Motor neuron (in vitro differentiated cells): ENCODE data around the gene POTEB. TPM values are rescaled to one million over a fixed set of nuclear protein-coding genes. Genes with fewer than 3 reads are reported as not detected.
"Not testable (repeated sequence)": the region's sequence is repeated elsewhere in the genome, so short reads cannot be mapped to it uniquely, and the experiment has no call there.

ENCODE experiments used
- ATAC-seq, 8 experiments: fragments of 200-7000 bp; cut with Tn5 transposase; replicated peaks in 6 of 8; 2 replicates each; pipeline ENCODE4 v1.8.0; 2021; ENCODE audit warnings: mild to moderate bottlenecking in 8 of 8, moderate library complexity in 8 of 8
- H3K27ac ChIP-seq, 2 donors: fragments of 250-450 bp; sonication (Bioruptor Pico); 2 replicates each; pipeline ENCODE4 v1.9.0; 2021; ENCODE audit warnings: antibody characterized with exemption in 2 of 2, mild to moderate bottlenecking in 2 of 2, moderate library complexity in 1 of 2
- H3K4me1 ChIP-seq, 2 donors: fragments of 250-450 bp; sonication (Bioruptor Pico); replicated peaks in 1 of 2; 2 replicates each; pipeline ENCODE4 v1.6.1; 2021; ENCODE audit warnings: antibody characterized with exemption in 2 of 2, mild to moderate bottlenecking in 2 of 2, moderate library complexity in 1 of 2
- H3K4me3 ChIP-seq, 5 donors: fragments of 250-450 bp; sonication (Bioruptor Pico); 2 replicates each; pipeline ENCODE4 v1.9.0; 2021; ENCODE audit warnings: antibody characterized with exemption in 5 of 5, mild to moderate bottlenecking in 5 of 5, moderate library complexity in 4 of 5
- WGBS, 10 experiments: fragments of 450-650 bp; shearing (Covaris generic); methylation state at CpG; one replicate each; pipeline ENCODE4 v1.0.0; 2022; 5-methylcytosine and 5-hydroxymethylcytosine counted together
- in situ Hi-C, 9 experiments: fragments of 400-800 bp; cut with MboI; loops; one replicate each; pipeline ENCODE4 v1.15.0; 2021; ENCODE audit warnings: low sequenced_read_pairs in 9 of 9, low pct_unique_long_range_greater_than_20kb in 2 of 9; ENCODE audit not compliant: unreplicated experiment in 9 of 9
- total RNA-seq, 8 experiments: library from RNA; unstranded; fragments of 300-600 nt; gene quantifications; 2 replicates each; pipeline versions ENCODE4 v1.2.3 to v1.2.4, GENCODE V29; 2022

POTEB gene
- total RNA-seq = not detected

DNA sequence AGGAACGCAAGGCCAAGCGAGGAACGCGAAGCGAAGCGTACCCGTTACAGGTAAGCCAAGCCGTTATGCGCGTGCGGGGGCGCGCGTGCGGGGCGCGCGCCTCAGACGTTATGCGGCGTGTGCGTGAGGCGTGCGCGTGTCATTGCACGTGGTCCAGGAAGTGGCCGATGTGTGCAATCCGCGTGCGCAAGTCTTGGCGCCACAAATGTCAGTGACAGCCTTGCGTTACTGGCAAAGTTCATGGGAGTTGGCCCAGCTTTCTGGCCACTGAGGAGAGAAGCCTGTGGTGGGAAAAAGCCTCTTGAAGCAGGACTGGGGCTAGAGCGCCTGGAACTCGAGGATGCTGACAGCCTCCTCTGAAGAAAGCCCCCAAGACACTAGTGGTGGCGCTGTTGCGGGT, at the start of gene POTEB:
Gene POTEB (minus strand): TSS at position 101 of the 400 bp plus-strand sequence. CDS start 489 bp downstream, outside the sequence.
- in situ Hi-C loops = not testable (repeated sequence)
- no CpG with 5 or more reads among the region's 36 CpGs for WGBS, 10 experiments

DNA sequence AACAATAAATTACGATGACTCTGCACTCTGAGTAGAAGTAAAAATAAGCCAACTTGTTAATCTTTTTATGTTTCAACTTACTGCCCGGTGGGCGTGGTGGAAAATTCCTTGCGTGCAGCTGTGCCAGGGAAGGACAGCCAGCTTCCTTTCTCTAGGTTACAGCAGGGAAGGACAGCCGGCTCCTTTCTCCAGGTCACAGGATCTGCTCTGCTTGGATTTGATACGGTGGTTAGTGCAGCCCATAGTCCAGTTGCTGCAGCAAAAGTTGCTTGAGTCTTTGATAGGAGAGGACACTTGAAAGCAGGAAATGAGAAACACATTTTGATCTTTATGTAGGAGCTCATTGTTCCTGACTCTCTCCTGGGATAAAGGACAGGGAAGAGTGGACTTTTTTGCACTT, 13.4 kb upstream of the POTEB start:
- not testable (repeated sequence) for ATAC-seq
- no CpG with 5 or more reads among the region's 6 CpGs for WGBS, 10 experiments

More for the DNA sequence above, at the start of gene POTEB:
- H3K4me1 ChIP-seq, ATAC-seq, H3K4me3 ChIP-seq, H3K27ac ChIP-seq: not testable (repeated sequence)

DNA sequence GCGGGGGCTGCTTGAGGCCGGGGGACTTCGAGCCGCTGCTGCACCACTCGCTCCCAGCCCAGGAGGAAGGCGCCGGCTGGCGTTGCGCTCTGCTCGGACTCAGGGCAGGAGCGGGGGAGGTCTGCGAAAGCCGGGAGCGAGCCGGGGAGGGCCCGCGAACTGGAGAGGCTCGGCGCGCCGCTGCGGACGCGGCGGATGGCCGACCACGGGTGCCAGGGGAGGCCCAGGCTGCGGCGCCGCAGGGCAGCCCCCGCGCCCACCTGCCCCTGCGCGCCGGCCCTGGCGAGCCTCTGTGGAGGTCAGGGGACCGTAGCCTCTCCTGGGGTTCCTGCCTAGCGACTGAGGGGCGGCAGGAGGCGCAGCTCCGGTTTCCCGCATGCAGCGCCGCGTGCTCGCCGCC, 12.0 kb upstream of the POTEB start:
- ATAC-seq, H3K4me1 ChIP-seq, H3K4me3 ChIP-seq, in situ Hi-C loops, H3K27ac ChIP-seq: not testable (repeated sequence)
- WGBS, 10 experiments = no CpG with 5 or more reads among the region's 47 CpGs

More for the DNA sequence above, 13.4 kb upstream of the POTEB start:
- H3K4me3 ChIP-seq, H3K4me1 ChIP-seq, H3K27ac ChIP-seq, in situ Hi-C loops: not testable (repeated sequence)

DNA sequence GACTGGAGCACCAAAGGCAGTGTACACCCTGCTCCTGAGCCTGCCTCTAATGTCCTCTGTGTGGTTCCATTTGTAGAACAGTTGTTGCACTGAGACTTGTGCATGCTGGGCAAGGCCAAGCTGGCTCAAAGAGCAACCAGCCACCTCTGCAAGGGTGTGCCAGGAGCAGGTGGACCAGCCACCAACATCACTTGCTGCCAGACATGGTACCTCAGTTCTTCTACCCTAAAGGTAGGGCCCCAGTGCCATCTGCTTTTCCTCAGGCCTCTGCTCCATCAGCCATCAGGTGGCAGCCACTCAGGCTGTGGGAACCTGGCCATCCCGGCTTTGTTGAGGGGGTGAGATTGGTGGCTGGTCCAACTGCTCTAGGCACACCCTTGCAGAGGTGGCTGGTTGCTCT, 38.7 kb downstream of the POTEB start:
- H3K27ac ChIP-seq, in situ Hi-C loops, H3K4me3 ChIP-seq, ATAC-seq, H3K4me1 ChIP-seq: not testable (repeated sequence)
- no CpG with 5 or more reads among the region's 1 CpG for WGBS, 10 experiments

Other genes starting within 250 kb of the POTEB start
- not detected for gene OR4M2, start 202.8 kb upstream of the POTEB start, total RNA-seq